Erythroblast (primary cell): ENCODE measurements around the gene SBF2.

Experiments
- GATA1 ChIP-seq: IDR thresholded peaks from 2 replicates; pipeline ENCODE4 v1.6.1; 2011; ENCODE audit warnings: low read depth, mild to moderate bottlenecking, control low read depth, low read length, moderate library complexity
- POLR2A ChIP-seq: IDR thresholded peaks from 2 replicates; pipeline ENCODE4 v1.6.1; 2011; ENCODE audit warnings: mild to moderate bottlenecking, low read length

- no peak for TF ChIP-seq POLR2A
- no peak for TF ChIP-seq GATA1
Measured at GRCh38 chr11:9875399-9875798, 418.6 kb downstream of the SBF2 start.
